ENCODE measurements around the gene ACTL6B.
A peak's percentile ranks its signal among the peaks of the same experiment; 100 is the strongest.

Gene ACTL6B

DNA sequence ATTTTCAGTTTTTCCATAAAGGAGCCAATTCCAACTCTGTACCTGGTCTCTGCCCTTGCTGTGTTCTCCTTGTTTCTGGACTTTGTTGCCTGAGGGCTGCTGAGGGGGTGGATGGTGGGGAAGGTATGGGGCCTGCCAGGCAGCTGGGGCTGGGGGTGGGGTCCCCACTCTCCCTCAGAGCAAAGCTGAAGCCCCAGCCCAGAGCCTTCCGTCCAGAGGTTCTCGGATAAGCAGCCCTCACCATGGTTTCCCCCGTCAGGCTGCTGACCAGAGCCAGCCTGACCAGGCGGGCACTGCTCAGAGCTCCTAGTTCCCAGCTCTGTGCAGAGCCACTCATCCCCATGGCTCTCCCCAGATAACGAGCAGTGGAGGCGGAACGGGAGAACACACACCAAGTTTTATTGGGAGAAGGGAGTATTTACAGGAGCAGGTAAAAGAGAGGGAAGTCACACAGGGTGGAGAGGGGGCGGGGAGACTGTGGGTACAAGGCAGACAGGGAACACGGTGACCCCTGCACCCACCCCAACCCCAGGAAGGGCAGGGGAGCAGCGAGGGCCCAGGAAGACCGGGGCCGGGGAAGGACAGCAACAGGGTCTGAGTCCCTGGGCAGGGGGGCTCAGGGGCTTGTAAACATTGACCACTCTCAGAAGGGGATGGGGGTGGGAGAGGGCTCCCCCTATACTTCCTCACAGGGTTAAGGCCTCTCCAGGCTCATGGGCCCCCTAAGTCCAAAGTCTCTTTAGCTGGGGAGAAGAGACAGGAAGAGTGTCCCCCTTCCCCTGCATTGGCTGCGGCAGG, 23.1 kb upstream of the ACTL6B start:
- H3K27ac Mint-ChIP-seq = peak overlapping the region; percentile 12
- H3K4me1 Mint-ChIP-seq (ENCODE audit: low read depth) = peaks cover 10% of the 10 kb centered on the region

GRCh38 chr7:100678291-100678984, 22.2 kb upstream of the ACTL6B start:
- Mint-ChIP-seq H3K36me3 (ENCODE audit: low read depth) (peaks cover 17% of the 10 kb centered on the region), H3K4me1 (ENCODE audit: low read depth) (peaks cover 10% of the 10 kb centered on the region), H3K9me3 (no peaks in the 10 kb centered on the region), H3K27ac (no peak overlapping the region), H3K27me3 (ENCODE audit: low read depth) (no peaks in the 10 kb centered on the region), H3K4me3 (peak overlapping the region; percentile 21)

More for the DNA sequence above, 23.1 kb upstream of the ACTL6B start:
- Mint-ChIP-seq H3K4me3 (no peak overlapping the region), H3K9me3 (no peaks in the 10 kb centered on the region), H3K36me3 (ENCODE audit: low read depth) (peaks cover 17% of the 10 kb centered on the region), H3K27me3 (ENCODE audit: low read depth) (no peaks in the 10 kb centered on the region)

GRCh38 chr7:100677308-100678267, 21.3 kb upstream of the ACTL6B start:
- H3K4me1 Mint-ChIP-seq (ENCODE audit: low read depth) = peaks cover 8% of the 10 kb centered on the region
- H3K27me3 Mint-ChIP-seq (ENCODE audit: low read depth) = no peaks in the 10 kb centered on the region
- H3K4me3 Mint-ChIP-seq = peak overlapping the region; percentile 70
- H3K27ac Mint-ChIP-seq = peak overlapping the region; percentile 81
- H3K36me3 Mint-ChIP-seq (ENCODE audit: low read depth) = peaks cover 14% of the 10 kb centered on the region
- H3K9me3 Mint-ChIP-seq = no peaks in the 10 kb centered on the region

- Mint-ChIP-seq H3K27me3 (ENCODE audit: low read depth) (peaks cover 3% of the 10 kb centered on the region), H3K4me3 (peak overlapping the region; percentile 79), H3K36me3 (ENCODE audit: low read depth) (peaks cover 14% of the 10 kb centered on the region), H3K9me3 (no peaks in the 10 kb centered on the region), H3K4me1 (ENCODE audit: low read depth) (peaks cover 8% of the 10 kb centered on the region), H3K27ac (peak overlapping the region; percentile 88)
Measured at GRCh38 chr7:100676501-100677306, 20.5 kb upstream of the ACTL6B start.

DNA sequence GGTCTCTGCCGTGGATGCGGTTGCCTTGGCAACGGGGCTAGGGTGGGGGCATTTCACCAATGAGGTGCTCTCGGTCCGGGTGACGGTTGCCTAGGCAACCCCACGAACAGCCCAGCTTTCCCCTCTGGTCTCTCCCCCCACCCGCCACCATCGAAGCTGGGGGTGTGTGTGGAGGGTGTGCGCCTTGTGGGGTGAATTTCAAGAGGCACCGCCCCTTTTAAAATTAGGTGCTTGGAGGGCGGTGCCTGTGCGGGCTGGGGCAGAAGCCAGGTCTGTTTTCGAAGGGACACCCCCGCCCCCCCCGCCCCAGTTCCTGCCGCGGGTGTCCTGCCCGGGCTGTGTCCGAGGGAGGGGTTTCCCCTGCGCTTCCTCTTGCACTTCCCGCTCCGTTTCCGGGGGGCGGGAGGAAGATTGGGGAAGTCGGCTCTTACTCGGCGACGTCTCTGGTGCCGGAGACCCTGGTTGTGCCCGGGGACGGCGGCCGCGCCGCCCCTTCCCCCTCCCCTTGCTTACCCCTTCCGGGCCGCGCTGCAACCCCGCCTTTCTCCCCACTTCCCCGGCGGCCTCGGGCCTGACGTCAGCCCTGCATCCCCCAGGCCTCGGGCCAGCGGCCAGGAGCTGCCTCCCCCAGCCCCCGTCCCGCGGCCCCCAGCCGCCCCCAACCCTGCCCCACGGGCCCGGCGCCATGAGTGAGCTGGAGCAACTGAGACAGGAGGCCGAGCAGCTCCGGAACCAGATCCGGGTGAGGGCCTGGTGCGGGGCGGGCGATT, 19.5 kb upstream of the ACTL6B start:
- H3K9me3 Mint-ChIP-seq = no peaks in the 10 kb centered on the region
- peaks cover 14% of the 10 kb centered on the region for H3K36me3 Mint-ChIP-seq (ENCODE audit: low read depth)
- peaks cover 9% of the 10 kb centered on the region for H3K27me3 Mint-ChIP-seq (ENCODE audit: low read depth)
- H3K4me3 Mint-ChIP-seq = peak overlapping the region; percentile 86
- peaks cover 8% of the 10 kb centered on the region for H3K4me1 Mint-ChIP-seq (ENCODE audit: low read depth)
- H3K27ac Mint-ChIP-seq = peak overlapping the region; percentile 80

DNA sequence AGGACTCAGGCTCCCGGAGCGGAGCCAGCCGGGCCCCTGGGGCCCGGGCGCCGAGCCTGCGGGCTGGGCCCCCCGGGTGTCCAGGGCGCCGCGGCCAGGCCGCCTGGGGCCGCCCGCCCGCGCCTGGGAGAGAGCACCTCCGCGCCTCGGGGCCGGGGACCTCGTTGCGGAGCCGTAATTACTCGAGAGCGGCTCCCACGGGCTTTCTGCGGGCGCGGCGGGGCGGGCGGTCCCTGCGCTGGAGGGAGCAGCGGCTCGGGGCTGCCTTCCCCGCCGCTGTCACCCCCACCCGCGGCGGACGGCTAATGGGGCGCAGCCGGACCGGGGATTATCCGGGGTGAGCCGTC, 18.8 kb upstream of the ACTL6B start:
- peaks cover 12% of the 10 kb centered on the region for H3K27me3 Mint-ChIP-seq (ENCODE audit: low read depth)
- peaks cover 6% of the 10 kb centered on the region for H3K4me1 Mint-ChIP-seq (ENCODE audit: low read depth)
- H3K9me3 Mint-ChIP-seq = no peaks in the 10 kb centered on the region
- peaks cover 13% of the 10 kb centered on the region for H3K36me3 Mint-ChIP-seq (ENCODE audit: low read depth)
- H3K4me3 Mint-ChIP-seq = peak overlapping the region; percentile 98
- H3K27ac Mint-ChIP-seq = no peak overlapping the region

GRCh38 chr7:100674411-100675104, 18.3 kb upstream of the ACTL6B start:
- peaks cover 16% of the 10 kb centered on the region for H3K27me3 Mint-ChIP-seq (ENCODE audit: low read depth)
- H3K36me3 Mint-ChIP-seq (ENCODE audit: low read depth) = peaks cover 11% of the 10 kb centered on the region
- peaks cover 5% of the 10 kb centered on the region for H3K4me1 Mint-ChIP-seq (ENCODE audit: low read depth)
- peak overlapping the region; percentile 91 for H3K27ac Mint-ChIP-seq
- H3K4me3 Mint-ChIP-seq = peak overlapping the region; percentile 98
- no peaks in the 10 kb centered on the region for H3K9me3 Mint-ChIP-seq

- Mint-ChIP-seq H3K27ac (peak overlapping the region; percentile 91), H3K4me3 (peak overlapping the region; percentile 98), H3K4me1 (ENCODE audit: low read depth) (peaks cover 5% of the 10 kb centered on the region), H3K27me3 (ENCODE audit: low read depth) (peaks cover 19% of the 10 kb centered on the region), H3K9me3 (no peaks in the 10 kb centered on the region), H3K36me3 (ENCODE audit: low read depth) (peaks cover 11% of the 10 kb centered on the region)
Measured at GRCh38 chr7:100673942-100674410, 17.7 kb upstream of the ACTL6B start.

DNA sequence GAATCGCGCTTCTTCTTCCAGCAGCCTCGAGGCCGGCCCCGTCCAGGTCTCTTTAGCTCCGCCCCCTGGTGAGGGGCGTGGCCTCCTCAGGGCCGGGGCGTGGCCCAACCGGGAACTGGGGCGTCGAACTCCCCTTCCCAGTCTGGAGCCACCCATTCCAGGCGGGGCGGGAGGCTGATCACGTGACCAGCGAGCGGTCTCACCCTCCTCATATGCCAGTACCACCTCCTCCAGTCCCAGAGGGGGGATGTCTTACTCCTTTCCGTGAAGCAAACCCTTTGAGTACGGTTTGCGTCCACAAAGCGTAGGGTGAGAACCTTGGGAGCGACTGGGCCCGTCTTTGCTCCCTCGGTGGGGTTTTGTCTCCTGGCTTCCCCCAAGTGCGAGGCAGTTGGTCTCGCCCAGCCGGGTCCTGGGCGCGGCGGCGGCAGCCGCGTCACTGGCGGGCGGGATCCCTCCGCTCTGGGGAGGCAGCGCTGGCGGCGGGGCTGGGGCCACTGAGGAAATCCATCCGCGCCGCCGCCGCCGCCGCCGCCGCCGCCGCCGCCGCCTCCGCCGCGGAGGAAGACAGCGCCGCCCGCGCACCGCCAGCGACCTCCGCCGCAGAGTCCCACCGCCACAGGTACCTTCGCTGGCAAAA, 17.2 kb upstream of the ACTL6B start, which contains the start of gene GNB2:
TSS of gene GNB2 (plus strand) at position 439 of the 640 bp plus-strand sequence. CDS start 2,526 bp downstream, outside the sequence.
- H3K4me3 Mint-ChIP-seq = peak within 1 kb of the TSS; percentile 98

GRCh38 chr7:100671353-100672327, 15.4 kb upstream of the ACTL6B start:
- Mint-ChIP-seq H3K4me1 (ENCODE audit: low read depth) (peaks cover 5% of the 10 kb centered on the region), H3K4me3 (no peak overlapping the region), H3K36me3 (ENCODE audit: low read depth) (peaks cover 8% of the 10 kb centered on the region), H3K27me3 (ENCODE audit: low read depth) (peaks cover 29% of the 10 kb centered on the region), H3K27ac (no peak overlapping the region), H3K9me3 (no peaks in the 10 kb centered on the region)

More for the DNA sequence above, 17.2 kb upstream of the ACTL6B start, which contains the start of gene GNB2:
- Mint-ChIP-seq H3K27ac (peak within 1 kb of the TSS; percentile 93), H3K4me1 (ENCODE audit: low read depth) (peaks cover 5% of the 10 kb centered on the region), H3K27me3 (ENCODE audit: low read depth) (peaks cover 19% of the 10 kb centered on the region), H3K9me3 (no peaks in the 10 kb centered on the region), H3K36me3 (ENCODE audit: low read depth) (peaks cover 11% of the 10 kb centered on the region)

DNA sequence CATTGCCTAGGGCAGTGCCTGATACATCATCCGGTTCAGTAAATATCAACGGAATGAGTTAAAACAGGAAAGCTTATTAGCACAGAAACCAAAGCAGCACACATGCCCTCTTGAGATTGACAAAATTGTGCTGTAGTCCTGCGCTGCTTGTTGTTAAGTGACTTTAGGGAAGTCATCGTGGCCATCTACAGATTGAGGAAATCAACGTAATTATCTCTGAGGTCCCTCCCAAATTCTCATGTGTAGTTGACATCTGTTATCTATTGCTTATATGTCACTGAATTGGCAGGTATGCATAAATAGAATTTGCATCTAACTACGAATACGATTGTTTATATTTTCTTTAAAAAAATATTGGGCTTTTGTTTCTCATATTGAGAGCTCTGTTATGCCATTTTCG, 13.8 kb upstream of the ACTL6B start:
- no peaks in the 10 kb centered on the region for H3K9me3 Mint-ChIP-seq
- H3K27ac Mint-ChIP-seq = no peak overlapping the region
- H3K27me3 Mint-ChIP-seq (ENCODE audit: low read depth) = peaks cover 34% of the 10 kb centered on the region
- no peak overlapping the region for H3K4me3 Mint-ChIP-seq
- H3K36me3 Mint-ChIP-seq (ENCODE audit: low read depth) = peaks cover 4% of the 10 kb centered on the region
- peaks cover 2% of the 10 kb centered on the region for H3K4me1 Mint-ChIP-seq (ENCODE audit: low read depth)

Data from T-helper 1 cell treated with Interleukin-12 subunit alpha and Interleukin-12 subunit beta and Interleukin-4 antibody, amounts not matched to agents 30 μg/mL and 1 μg/mL, for 36 hours (primary cell).